GM19351 (cell line): Measurements from ENCODE around the gene C1QTNF8.

Experiments used
- ATAC-seq: cut with Tn5 transposase; IDR thresholded peaks from one replicate; pipeline ENCODE4 v1.9.1; 2021; ENCODE audit warnings: mild to moderate bottlenecking, moderate library complexity; ENCODE audit not compliant: unreplicated experiment

The C1QTNF8 gene

GRCh38 chr16:1127971-1128715, 32.1 kb upstream of the C1QTNF8 start:
- ATAC-seq = no peak

- ATAC-seq = no peak
These were observed 31.1 kb upstream of the C1QTNF8 start for GRCh38 chr16:1127101-1127500.

- ATAC-seq = no peak
These were observed 30.5 kb upstream of the C1QTNF8 start for GRCh38 chr16:1126586-1126985.

- no peak for ATAC-seq
These were observed 30.0 kb upstream of the C1QTNF8 start for GRCh38 chr16:1126044-1126443.

DNA sequence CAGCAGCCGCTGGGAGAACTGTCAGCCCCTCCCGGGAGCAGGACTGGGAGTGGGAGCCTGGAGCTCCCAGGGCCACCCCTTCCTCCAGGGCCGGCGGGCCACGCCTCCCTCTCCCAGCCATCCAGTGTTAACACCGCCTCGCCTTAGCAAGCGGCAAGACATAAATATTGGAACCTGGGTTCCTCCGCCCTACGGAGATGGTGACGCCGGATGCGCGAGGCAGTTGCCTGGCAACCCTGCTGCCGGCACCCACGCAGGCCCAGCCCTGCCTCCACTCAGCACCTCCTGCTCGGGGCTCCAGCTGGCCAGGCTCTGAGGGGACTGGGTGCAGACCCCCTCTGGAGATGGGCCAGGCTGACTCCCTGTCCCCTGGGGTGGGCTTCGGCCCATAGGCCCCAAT, 29.4 kb upstream of the C1QTNF8 start:
- no peak for ATAC-seq

GRCh38 chr16:1124795-1125194, 28.8 kb upstream of the C1QTNF8 start:
- ATAC-seq = no peak

- ATAC-seq = no peak
These were observed 28.2 kb upstream of the C1QTNF8 start for GRCh38 chr16:1124291-1124690.

- no peak for ATAC-seq
These were observed 27.6 kb upstream of the C1QTNF8 start for GRCh38 chr16:1123525-1124230.

DNA sequence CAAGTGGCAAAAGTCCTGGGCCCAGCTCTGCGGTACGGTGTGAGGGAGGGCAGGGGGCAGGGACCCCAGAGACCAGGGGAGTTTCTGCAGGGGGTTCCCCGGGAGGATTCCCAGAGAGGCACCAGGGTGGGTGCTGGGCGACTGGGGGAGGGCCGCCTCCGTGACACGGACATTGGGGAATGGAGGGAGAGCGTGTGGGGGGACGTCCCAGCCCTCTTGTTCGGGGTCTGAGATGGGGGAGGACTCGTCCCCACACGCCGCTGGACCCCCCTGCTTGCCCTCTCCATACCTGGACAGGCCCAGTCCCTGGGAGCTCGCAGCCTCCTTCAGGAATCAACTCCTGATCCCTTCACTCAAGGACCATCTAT, 26.3 kb upstream of the C1QTNF8 start:
- no peak for ATAC-seq

DNA sequence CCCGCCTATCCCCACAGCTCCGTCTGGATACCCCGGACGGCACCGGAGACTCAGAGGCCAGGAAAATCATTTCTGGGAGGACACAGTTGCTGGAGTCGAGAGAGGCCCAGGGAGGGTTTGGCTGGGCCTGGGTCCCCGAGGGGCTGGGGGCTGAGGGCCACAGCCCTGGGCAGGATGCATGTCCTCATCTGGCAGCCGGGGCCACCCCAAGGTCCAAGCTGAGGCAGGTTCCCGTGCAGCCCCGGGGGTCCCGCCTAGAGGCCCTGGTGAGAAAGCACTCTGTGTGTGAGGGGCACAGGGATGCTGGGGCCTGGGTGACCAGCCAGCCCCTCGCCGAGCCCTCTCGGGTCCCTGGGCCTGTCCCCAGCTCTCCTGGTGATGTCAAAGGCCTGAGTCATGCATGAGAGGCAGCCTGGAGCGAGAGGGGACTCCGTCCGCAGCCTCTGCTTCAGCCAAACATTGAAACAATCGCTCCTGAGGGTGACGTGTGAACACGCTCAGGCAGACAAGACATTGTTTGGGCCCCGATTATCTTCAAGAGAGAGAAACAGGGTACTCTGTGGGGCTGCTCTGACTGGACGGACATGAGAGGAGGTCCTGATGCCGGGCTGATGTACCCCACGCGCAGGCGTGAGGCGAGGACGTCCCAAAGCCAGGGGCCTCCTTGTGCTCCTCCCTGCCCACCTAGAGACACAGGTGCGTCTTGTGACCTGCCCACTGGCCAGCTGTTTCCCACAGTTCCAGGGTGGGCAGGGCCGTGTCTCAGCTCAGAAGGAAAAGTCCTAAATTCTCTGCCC, 25.8 kb upstream of the C1QTNF8 start:
- ATAC-seq = no peak

- no peak for ATAC-seq
These were observed 25.0 kb upstream of the C1QTNF8 start for GRCh38 chr16:1121009-1121408.

DNA sequence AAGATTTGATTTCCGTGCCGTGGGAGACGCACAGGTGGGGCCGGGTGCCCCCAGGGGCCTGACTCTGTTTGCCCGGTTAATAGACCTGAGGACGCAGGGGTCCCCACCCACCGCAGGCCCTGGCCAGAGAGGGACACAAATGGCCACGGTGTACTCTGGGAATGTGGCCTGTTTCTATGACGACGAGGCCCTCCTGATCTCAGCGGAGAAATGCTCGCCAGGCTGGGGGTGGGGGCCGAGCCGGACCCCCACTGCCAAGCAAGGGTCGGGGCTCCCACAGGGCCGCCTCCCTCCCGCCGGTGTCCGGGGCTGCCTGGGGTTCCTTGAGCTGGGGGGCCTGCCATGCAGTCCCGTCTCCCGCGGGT, 24.5 kb upstream of the C1QTNF8 start:
- ATAC-seq = no peak

DNA sequence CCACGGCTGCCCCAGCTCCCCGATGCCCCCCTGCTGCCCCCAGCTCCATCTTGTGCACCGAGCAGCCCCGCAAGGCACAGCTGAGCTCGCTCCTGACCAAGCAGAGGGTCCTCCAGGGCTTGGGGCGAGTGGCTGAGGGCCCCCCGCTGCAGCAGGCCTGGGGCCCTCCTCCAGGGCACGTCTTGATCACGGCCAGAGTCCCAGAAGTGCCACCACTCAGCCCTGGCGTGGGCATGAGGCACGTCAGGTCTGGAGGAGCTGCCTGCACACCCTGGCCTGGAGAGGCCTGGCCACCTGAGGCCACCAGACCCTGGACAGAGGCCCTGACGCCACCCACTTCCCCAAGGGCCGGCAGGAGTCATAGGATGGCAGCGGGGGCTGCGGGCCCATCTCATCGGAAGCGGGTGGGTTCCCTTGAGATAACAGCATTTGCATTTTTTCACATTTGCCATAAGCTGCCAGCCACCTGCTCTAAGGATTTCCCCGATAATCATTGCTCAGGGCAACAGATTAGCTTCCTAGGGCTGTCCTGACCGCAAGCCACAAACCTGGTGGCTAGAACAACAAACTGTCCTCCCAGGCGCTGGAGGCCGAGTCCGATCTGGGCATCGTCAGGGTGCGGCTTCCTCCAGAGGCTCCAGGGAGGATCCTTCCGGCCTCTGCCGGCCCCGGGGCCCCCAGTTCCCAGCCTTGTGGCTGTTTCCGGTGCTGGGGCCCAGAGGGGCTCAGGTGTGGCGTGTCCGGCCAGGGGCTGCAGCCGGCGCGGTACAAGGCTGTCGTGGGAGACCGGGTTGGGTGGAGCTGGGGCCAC, 23.9 kb upstream of the C1QTNF8 start:
- no peak for ATAC-seq

GRCh38 chr16:1119129-1119528, 23.1 kb upstream of the C1QTNF8 start:
- no peak for ATAC-seq

GRCh38 chr16:1117926-1118325, 21.9 kb upstream of the C1QTNF8 start:
- no peak for ATAC-seq

GRCh38 chr16:1117176-1117900, 21.3 kb upstream of the C1QTNF8 start:
- no peak for ATAC-seq

DNA sequence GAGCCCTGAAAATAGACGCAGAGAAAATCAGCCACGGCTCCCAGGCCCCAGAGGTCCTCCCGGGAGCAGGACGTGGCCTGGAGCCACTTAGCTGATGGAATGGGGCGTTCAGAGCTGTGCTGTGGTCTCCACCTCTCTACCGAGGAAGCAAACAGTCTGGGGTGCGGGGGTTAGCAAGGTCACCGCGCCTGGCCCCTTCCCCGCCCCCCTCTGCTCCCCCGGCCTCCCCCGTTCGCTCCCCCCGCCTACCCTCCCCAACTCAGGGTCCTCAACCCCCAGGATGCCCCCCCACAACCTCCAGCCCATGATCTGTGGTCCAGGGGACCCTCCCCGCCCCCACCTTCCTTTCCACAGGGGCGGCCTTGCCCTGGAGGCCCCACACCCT, 20.6 kb upstream of the C1QTNF8 start:
- no peak for ATAC-seq

GRCh38 chr16:1113889-1114526, 18.0 kb upstream of the C1QTNF8 start:
- ATAC-seq = no peak

DNA sequence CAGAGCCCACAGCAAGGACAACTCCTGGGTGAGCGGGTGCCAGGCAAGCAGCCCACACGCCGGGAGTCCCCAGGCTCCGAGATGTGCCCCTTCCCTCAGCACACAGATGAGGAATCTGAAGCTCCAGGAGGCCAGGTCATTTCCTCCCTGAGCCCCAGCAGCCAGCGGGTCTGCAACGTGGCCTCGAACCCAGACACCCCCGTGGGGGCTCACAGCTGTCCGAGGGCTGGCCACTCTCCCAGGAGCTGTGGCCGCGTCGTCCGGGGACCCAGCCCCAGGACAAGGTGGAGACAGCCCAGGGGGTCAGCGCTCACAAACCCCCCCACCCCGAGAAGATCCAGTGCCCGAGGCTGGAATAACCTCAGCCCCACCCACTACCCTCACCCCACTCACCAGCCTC, 17.4 kb upstream of the C1QTNF8 start:
- ATAC-seq = no peak
